NCI-H1417 treated with DMSO at 0.1 percent for 48 hours (cell line): Measurements from ENCODE around the gene CLEC4M.
"Not testable (repeated sequence)": the region's sequence is repeated elsewhere in the genome, so short reads cannot be mapped to it uniquely, and the experiment has no call there.

ENCODE experiments used
- DNase-seq: peaks from one replicate; lab custom pipeline; 2025; lab: John Stamatoyannopoulos, UW

Gene CLEC4M

GRCh38 chr19:7742575-7742974, 20.5 kb upstream of the CLEC4M start:
- DNase-seq: no peak

GRCh38 chr19:7742991-7743390, 20.1 kb upstream of the CLEC4M start:
- DNase-seq: no peak

GRCh38 chr19:7743425-7743841, 19.6 kb upstream of the CLEC4M start:
- no peak for DNase-seq

- no peak for DNase-seq
Observed at GRCh38 chr19:7744199-7744786, 18.8 kb upstream of the CLEC4M start.

- DNase-seq: no peak
Observed at GRCh38 chr19:7744871-7745650, 18.0 kb upstream of the CLEC4M start.

GRCh38 chr19:7746306-7746705, 16.7 kb upstream of the CLEC4M start:
- DNase-seq: not testable (repeated sequence)

- DNase-seq: no peak
Observed at GRCh38 chr19:7746903-7747884, 15.8 kb upstream of the CLEC4M start, which contains the start of gene CD209. Gene CD209, minus strand, starts transcription at chr19:7747534. Its CDS starts 23 bp downstream, at chr19:7747511.

GRCh38 chr19:7748171-7748570, 14.9 kb upstream of the CLEC4M start:
- no peak for DNase-seq

- no peak for DNase-seq
Observed at GRCh38 chr19:7748756-7749155, 14.3 kb upstream of the CLEC4M start.

GRCh38 chr19:7751157-7751783, 11.8 kb upstream of the CLEC4M start:
- DNase-seq: no peak

- no peak for DNase-seq
Observed at GRCh38 chr19:7756258-7756657, 6.8 kb upstream of the CLEC4M start.

GRCh38 chr19:7757358-7757757, 5.7 kb upstream of the CLEC4M start:
- DNase-seq: no peak

- no peak for DNase-seq
Observed at GRCh38 chr19:7759156-7759555, 3.9 kb upstream of the CLEC4M start.

GRCh38 chr19:7763696-7764095, 653 bp downstream of the CLEC4M start:
- no peak for DNase-seq

GRCh38 chr19:7764157-7764556, 1.1 kb downstream of the CLEC4M start:
- DNase-seq: not testable (repeated sequence)

- not testable (repeated sequence) for DNase-seq
Observed at GRCh38 chr19:7765043-7765442, 2.0 kb downstream of the CLEC4M start.

GRCh38 chr19:7766535-7766934, 3.5 kb downstream of the CLEC4M start:
- DNase-seq: no peak

- DNase-seq: no peak
Observed at GRCh38 chr19:7767487-7767886, 4.4 kb downstream of the CLEC4M start.

GRCh38 chr19:7769171-7769570, 6.1 kb downstream of the CLEC4M start:
- DNase-seq: no peak

- no peak for DNase-seq
Observed at GRCh38 chr19:7771072-7771471, 8.0 kb downstream of the CLEC4M start.

GRCh38 chr19:7772752-7773291, 9.8 kb downstream of the CLEC4M start:
- no peak for DNase-seq

- DNase-seq: no peak
Observed at GRCh38 chr19:7773841-7774240, 10.8 kb downstream of the CLEC4M start.
